ENCODE measurements around the gene WASF3. TPM values are rescaled to one million over a fixed set of nuclear protein-coding genes. Genes with fewer than 3 reads are reported as not detected.

Gene WASF3
- total and polyA plus RNA-seq, 4 donors: 0.82 to 4.9 (median 2.3) TPM

GRCh38 chr13:26589226-26589625 lies 31.7 kb downstream of the WASF3 start:
- Histone ChIP-seq H3K36me3 (ENCODE audit: control insufficient read depth in 4 of 4, insufficient read depth in 3 of 4, low read depth in 1 of 4, low read length in 3 of 4) (no peaks in the 10 kb centered on the region), H3K27me3 (ENCODE audit: control insufficient read depth in 4 of 4, insufficient read depth in 4 of 4, low read length in 3 of 4) (no peaks in the 10 kb centered on the region), H3K27ac (ENCODE audit: low read depth in 1 of 2, low read length in 2 of 2) (no peak overlapping the region), H3K9me3 (ENCODE audit: control insufficient read depth in 4 of 4, low read length in 3 of 4) (no peaks in the 10 kb centered on the region), H3K4me3 (ENCODE audit: low read depth in 1 of 3, low read length in 3 of 3) (no peak overlapping the region), H3K9ac (ENCODE audit: low read depth in 1 of 2, low read length in 2 of 2) (no peak overlapping the region), H3K4me1 (ENCODE audit: control insufficient read depth in 4 of 4, insufficient read depth in 4 of 4, low read length in 3 of 4) (peaks cover 0 to 28% (median 17%) of the 10 kb centered on the region in 4 donors)
- TF ChIP-seq TAF1 (conservative IDR thresholded peaks at IDR 0.05): no peak
- WGBS: 86% methylated on average over 1 of the region's 1 CpG
- DNase-seq (ENCODE audit: low spot score): no peak

GRCh38 chr13:26589754-26590153 lies 32.3 kb downstream of the WASF3 start:
- Histone ChIP-seq H3K36me3 (ENCODE audit: control insufficient read depth in 4 of 4, insufficient read depth in 3 of 4, low read depth in 1 of 4, low read length in 3 of 4) (no peaks in the 10 kb centered on the region), H3K27ac (ENCODE audit: low read depth in 1 of 2, low read length in 2 of 2) (no peak overlapping the region), H3K4me3 (ENCODE audit: low read depth in 1 of 3, low read length in 3 of 3) (no peak overlapping the region), H3K4me1 (ENCODE audit: control insufficient read depth in 4 of 4, insufficient read depth in 4 of 4, low read length in 3 of 4) (peaks cover 0 to 28% (median 17%) of the 10 kb centered on the region in 4 donors), H3K9ac (ENCODE audit: low read depth in 1 of 2, low read length in 2 of 2) (no peak overlapping the region), H3K27me3 (ENCODE audit: control insufficient read depth in 4 of 4, insufficient read depth in 4 of 4, low read length in 3 of 4) (no peaks in the 10 kb centered on the region), H3K9me3 (ENCODE audit: control insufficient read depth in 4 of 4, low read length in 3 of 4) (no peaks in the 10 kb centered on the region)
- no peak for DNase-seq (ENCODE audit: low spot score)
- no peak for TF ChIP-seq YY1 (IDR thresholded peaks at IDR 0.05)
- TF ChIP-seq, protein P1, sequence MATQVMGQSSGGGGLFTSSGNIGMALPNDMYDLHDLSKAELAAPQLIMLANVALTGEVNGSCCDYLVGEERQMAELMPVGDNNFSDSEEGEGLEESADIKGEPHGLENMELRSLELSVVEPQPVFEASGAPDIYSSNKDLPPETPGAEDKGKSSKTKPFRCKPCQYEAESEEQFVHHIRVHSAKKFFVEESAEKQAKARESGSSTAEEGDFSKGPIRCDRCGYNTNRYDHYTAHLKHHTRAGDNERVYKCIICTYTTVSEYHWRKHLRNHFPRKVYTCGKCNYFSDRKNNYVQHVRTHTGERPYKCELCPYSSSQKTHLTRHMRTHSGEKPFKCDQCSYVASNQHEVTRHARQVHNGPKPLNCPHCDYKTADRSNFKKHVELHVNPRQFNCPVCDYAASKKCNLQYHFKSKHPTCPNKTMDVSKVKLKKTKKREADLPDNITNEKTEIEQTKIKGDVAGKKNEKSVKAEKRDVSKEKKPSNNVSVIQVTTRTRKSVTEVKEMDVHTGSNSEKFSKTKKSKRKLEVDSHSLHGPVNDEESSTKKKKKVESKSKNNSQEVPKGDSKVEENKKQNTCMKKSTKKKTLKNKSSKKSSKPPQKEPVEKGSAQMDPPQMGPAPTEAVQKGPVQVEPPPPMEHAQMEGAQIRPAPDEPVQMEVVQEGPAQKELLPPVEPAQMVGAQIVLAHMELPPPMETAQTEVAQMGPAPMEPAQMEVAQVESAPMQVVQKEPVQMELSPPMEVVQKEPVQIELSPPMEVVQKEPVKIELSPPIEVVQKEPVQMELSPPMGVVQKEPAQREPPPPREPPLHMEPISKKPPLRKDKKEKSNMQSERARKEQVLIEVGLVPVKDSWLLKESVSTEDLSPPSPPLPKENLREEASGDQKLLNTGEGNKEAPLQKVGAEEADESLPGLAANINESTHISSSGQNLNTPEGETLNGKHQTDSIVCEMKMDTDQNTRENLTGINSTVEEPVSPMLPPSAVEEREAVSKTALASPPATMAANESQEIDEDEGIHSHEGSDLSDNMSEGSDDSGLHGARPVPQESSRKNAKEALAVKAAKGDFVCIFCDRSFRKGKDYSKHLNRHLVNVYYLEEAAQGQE (IDR thresholded peaks at IDR 0.05): no peak
- TF ChIP-seq TAF1 (conservative IDR thresholded peaks at IDR 0.05): no peak
- TF ChIP-seq FOXA1 (IDR thresholded peaks at IDR 0.05): no peak
- no peak for TF ChIP-seq HNF4G (IDR thresholded peaks at IDR 0.05)
- TF ChIP-seq GABPA (IDR thresholded peaks at IDR 0.05 in 1 of 2, conservative IDR thresholded peaks at IDR 0.05 in 1 of 2): no peak
- TF ChIP-seq RAD21 (IDR thresholded peaks at IDR 0.05): no peak
- no peak for TF ChIP-seq ZBTB33 (IDR thresholded peaks at IDR 0.05)
- TF ChIP-seq JUND (IDR thresholded peaks at IDR 0.05): no peak
- TF ChIP-seq FOXA2 (IDR thresholded peaks at IDR 0.05): no peak
- no peak for TF ChIP-seq RXRA (IDR thresholded peaks at IDR 0.05)
- TF ChIP-seq ATF3 (IDR thresholded peaks at IDR 0.05): no peak
- TF ChIP-seq EGR1 (IDR thresholded peaks at IDR 0.05; ENCODE audit: low read depth in 2 of 2): no peak
- no peak for TF ChIP-seq HNF4A (conservative IDR thresholded peaks at IDR 0.05)
- TF ChIP-seq, protein P2, sequence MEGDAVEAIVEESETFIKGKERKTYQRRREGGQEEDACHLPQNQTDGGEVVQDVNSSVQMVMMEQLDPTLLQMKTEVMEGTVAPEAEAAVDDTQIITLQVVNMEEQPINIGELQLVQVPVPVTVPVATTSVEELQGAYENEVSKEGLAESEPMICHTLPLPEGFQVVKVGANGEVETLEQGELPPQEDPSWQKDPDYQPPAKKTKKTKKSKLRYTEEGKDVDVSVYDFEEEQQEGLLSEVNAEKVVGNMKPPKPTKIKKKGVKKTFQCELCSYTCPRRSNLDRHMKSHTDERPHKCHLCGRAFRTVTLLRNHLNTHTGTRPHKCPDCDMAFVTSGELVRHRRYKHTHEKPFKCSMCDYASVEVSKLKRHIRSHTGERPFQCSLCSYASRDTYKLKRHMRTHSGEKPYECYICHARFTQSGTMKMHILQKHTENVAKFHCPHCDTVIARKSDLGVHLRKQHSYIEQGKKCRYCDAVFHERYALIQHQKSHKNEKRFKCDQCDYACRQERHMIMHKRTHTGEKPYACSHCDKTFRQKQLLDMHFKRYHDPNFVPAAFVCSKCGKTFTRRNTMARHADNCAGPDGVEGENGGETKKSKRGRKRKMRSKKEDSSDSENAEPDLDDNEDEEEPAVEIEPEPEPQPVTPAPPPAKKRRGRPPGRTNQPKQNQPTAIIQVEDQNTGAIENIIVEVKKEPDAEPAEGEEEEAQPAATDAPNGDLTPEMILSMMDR (IDR thresholded peaks at IDR 0.05; ENCODE audit: low read depth, low read length, missing input control): no peak
- TF ChIP-seq, protein P3, sequence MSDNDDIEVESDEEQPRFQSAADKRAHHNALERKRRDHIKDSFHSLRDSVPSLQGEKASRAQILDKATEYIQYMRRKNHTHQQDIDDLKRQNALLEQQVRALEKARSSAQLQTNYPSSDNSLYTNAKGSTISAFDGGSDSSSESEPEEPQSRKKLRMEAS (IDR thresholded peaks at IDR 0.05): no peak
- TF ChIP-seq NR2F2 (IDR thresholded peaks at IDR 0.05): no peak
- no peak for TF ChIP-seq SP1 (IDR thresholded peaks at IDR 0.05)
- WGBS: 42% methylated on average over 1 of the region's 1 CpG
